HG03064 (cell line): Measurements from ENCODE around the gene ZNF268.

Experiments
- ATAC-seq: cut with Tn5 transposase; IDR thresholded peaks from one replicate; pipeline ENCODE4 v1.9.1; 2021; ENCODE audit warnings: low read depth; ENCODE audit not compliant: unreplicated experiment

Gene ZNF268

GRCh38 chr12:133181238-133181959 lies at the start of gene ZNF268:
Gene ZNF268, plus strand, starts transcription at chr12:133181495. Its CDS starts 503 bp downstream, at chr12:133181998.
- ATAC-seq, result peak; percentile 96

- no peak for ATAC-seq
These were observed 45.5 kb upstream of the ZNF268 start for GRCh38 chr12:133135747-133136146.

- ATAC-seq, result no peak
These were observed 35.3 kb upstream of the ZNF268 start for GRCh38 chr12:133145981-133146380.

- ATAC-seq, result no peak
These were observed 25.1 kb upstream of the ZNF268 start for GRCh38 chr12:133156125-133156690.

- ATAC-seq, result no peak
These were observed 15.5 kb upstream of the ZNF268 start for GRCh38 chr12:133165776-133166175.

GRCh38 chr12:133172491-133172890 lies 8.8 kb upstream of the ZNF268 start:
- no peak for ATAC-seq

GRCh38 chr12:133174901-133175300 lies 6.4 kb upstream of the ZNF268 start:
- no peak for ATAC-seq

- no peak for ATAC-seq
These were observed 626 bp upstream of the ZNF268 start for GRCh38 chr12:133180669-133181068.

GRCh38 chr12:133190176-133190575 lies 8.9 kb downstream of the ZNF268 start:
- no peak for ATAC-seq

- ATAC-seq, result no peak
These were observed 11.6 kb downstream of the ZNF268 start for GRCh38 chr12:133192847-133193246.

- ATAC-seq, result no peak
These were observed 20.6 kb downstream of the ZNF268 start for GRCh38 chr12:133201888-133202287.

- ATAC-seq, result no peak
These were observed 21.4 kb downstream of the ZNF268 start for GRCh38 chr12:133202493-133203343.

- ATAC-seq, result no peak
These were observed 22.3 kb downstream of the ZNF268 start for GRCh38 chr12:133203344-133204263.

GRCh38 chr12:133204264-133204603 lies 22.9 kb downstream of the ZNF268 start:
- ATAC-seq, result no peak

GRCh38 chr12:133206390-133206789 lies 25.1 kb downstream of the ZNF268 start:
- no peak for ATAC-seq

GRCh38 chr12:133215724-133216123 lies 34.4 kb downstream of the ZNF268 start:
- no peak for ATAC-seq

GRCh38 chr12:133217219-133217618 lies 35.9 kb downstream of the ZNF268 start:
- ATAC-seq, result no peak

- no peak for ATAC-seq
These were observed 39.2 kb downstream of the ZNF268 start for GRCh38 chr12:133220521-133220920.

GRCh38 chr12:133221241-133221640 lies 39.9 kb downstream of the ZNF268 start:
- no peak for ATAC-seq

- no peak for ATAC-seq
These were observed 40.9 kb downstream of the ZNF268 start for GRCh38 chr12:133222211-133222610.
